Chondrocyte (in vitro differentiated cells): ENCODE measurements around the gene CLEC4E. TPM values are rescaled to one million over a fixed set of nuclear protein-coding genes. Genes with fewer than 3 reads are reported as not detected.

Experiments used
- DNase-seq: peaks from one replicate; pipeline ENCODE4 v3.0.0; 2021; ENCODE audit warnings: mixed read lengths, low spot score
- H3K27ac Mint-ChIP-seq: one replicate; pipeline ENCODE4 v1.8.0; 2021; ENCODE audit warnings: mild to moderate bottlenecking, moderate library complexity, mixed read lengths; ENCODE audit not compliant: unreplicated experiment
- H3K27me3 Mint-ChIP-seq: 2 replicates; pipeline ENCODE4 v1.8.0; 2021; ENCODE audit warnings: low read depth, mixed read lengths
- H3K36me3 Mint-ChIP-seq: 2 replicates; pipeline ENCODE4 v1.8.0; 2021; ENCODE audit warnings: low read depth, mixed read lengths
- H3K4me1 Mint-ChIP-seq: 2 replicates; pipeline ENCODE4 v1.8.0; 2021; ENCODE audit warnings: low read depth, mild to moderate bottlenecking, mixed read lengths
- H3K4me3 Mint-ChIP-seq: one replicate; pipeline ENCODE4 v1.8.0; 2021; ENCODE audit warnings: mild to moderate bottlenecking, moderate library complexity, mixed read lengths; ENCODE audit not compliant: unreplicated experiment
- H3K9me3 Mint-ChIP-seq: 2 replicates; pipeline ENCODE4 v1.8.0; 2021; ENCODE audit warnings: low read depth, mixed read lengths
- CTCF ChIP-seq: fragments of 200-600 bp; sonication (generic); IDR thresholded peaks from 2 replicates; pipeline ENCODE4 v1.5.0; 2021; ENCODE audit warnings: antibody characterized with exemption, mild to moderate bottlenecking, moderate library complexity
- total RNA-seq: library from RNA; stranded (reverse); gene quantifications from 3 replicates; pipeline ENCODE4 v1.2.1, GENCODE V29; 2021

Gene CLEC4E
- total RNA-seq, 1 donor from 2014 or later: not detected

GRCh38 chr12:8561011-8561410 lies 20.3 kb upstream of the CLEC4E start:
- TF ChIP-seq CTCF: no peak
- Mint-ChIP-seq H3K36me3 (no peaks in the 10 kb centered on the region), H3K27me3 (peaks cover 8% of the 10 kb centered on the region), H3K9me3 (peaks cover 10% of the 10 kb centered on the region), H3K4me3 (no peak overlapping the region), H3K27ac (no peak overlapping the region), H3K4me1 (no peaks in the 10 kb centered on the region)
- no peak for DNase-seq

GRCh38 chr12:8559676-8560075 lies 19.0 kb upstream of the CLEC4E start:
- no peak for DNase-seq
- no peak overlapping the region for H3K4me3 Mint-ChIP-seq
- H3K36me3 Mint-ChIP-seq: no peaks in the 10 kb centered on the region
- no peak for TF ChIP-seq CTCF
- no peak overlapping the region for H3K27ac Mint-ChIP-seq
- peaks cover 3% of the 10 kb centered on the region for H3K4me1 Mint-ChIP-seq
- peaks cover 1% of the 10 kb centered on the region for H3K27me3 Mint-ChIP-seq
- peaks cover 10% of the 10 kb centered on the region for H3K9me3 Mint-ChIP-seq

- no peak for TF ChIP-seq CTCF
- H3K9me3 Mint-ChIP-seq: peaks cover under 1% of the 10 kb centered on the region
- peaks cover 6% of the 10 kb centered on the region for H3K4me1 Mint-ChIP-seq
- H3K27ac Mint-ChIP-seq: no peak overlapping the region
- DNase-seq: no peak
- no peak overlapping the region for H3K4me3 Mint-ChIP-seq
- no peaks in the 10 kb centered on the region for H3K36me3 Mint-ChIP-seq
- peaks cover 1% of the 10 kb centered on the region for H3K27me3 Mint-ChIP-seq
These were observed 15.9 kb upstream of the CLEC4E start for GRCh38 chr12:8556531-8557097.

- TF ChIP-seq CTCF: no peak
- Mint-ChIP-seq H3K27me3 (no peaks in the 10 kb centered on the region), H3K27ac (no peak overlapping the region), H3K4me3 (no peak overlapping the region), H3K36me3 (no peaks in the 10 kb centered on the region), H3K4me1 (peaks cover 6% of the 10 kb centered on the region), H3K9me3 (no peaks in the 10 kb centered on the region)
- no peak for DNase-seq
These were observed 13.9 kb upstream of the CLEC4E start for GRCh38 chr12:8554451-8555195.

- TF ChIP-seq CTCF: no peak
- no peak for DNase-seq
- H3K4me3 Mint-ChIP-seq: no peak overlapping the region
- H3K36me3 Mint-ChIP-seq: no peaks in the 10 kb centered on the region
- no peak overlapping the region for H3K27ac Mint-ChIP-seq
- H3K9me3 Mint-ChIP-seq: no peaks in the 10 kb centered on the region
- peaks cover 2% of the 10 kb centered on the region for H3K27me3 Mint-ChIP-seq
- peaks cover 6% of the 10 kb centered on the region for H3K4me1 Mint-ChIP-seq
These were observed 12.5 kb upstream of the CLEC4E start for GRCh38 chr12:8553088-8553627.
